HepG2 (cell line): ENCODE measurements around the gene GRB2. TPM values are rescaled to one million over a fixed set of nuclear protein-coding genes. Genes with fewer than 3 reads are reported as not detected.
A peak's percentile ranks its signal among the peaks of the same experiment; 100 is the strongest.

Experiments
- ATF7 ChIP-seq, 2 experiments: fragments of 450-650 bp in 1 of 2; sonication (generic) in 1 of 2; formaldehyde crosslinking in 1 of 2; IDR thresholded peaks; 2 replicates each; pipeline versions ENCODE4 v1.4.0 to v1.6.1; 2016 to 2020; ENCODE audit warnings: antibody characterized with exemption in 1 of 2, mild to moderate bottlenecking in 1 of 2, missing genetic modification reagents in 1 of 2
- E2F2 ChIP-seq: sonication (generic); formaldehyde crosslinking; IDR thresholded peaks from 2 replicates; pipeline ENCODE4 v1.4.0; 2020; ENCODE audit warnings: missing genetic modification reagents, borderline replicate concordance
- HES4 ChIP-seq: sonication (generic); formaldehyde crosslinking; IDR thresholded peaks from 2 replicates; pipeline ENCODE4 v1.9.0; 2021; ENCODE audit warnings: mild to moderate bottlenecking, missing genetic modification reagents, borderline replicate concordance
- HOXD1 ChIP-seq: sonication (generic); formaldehyde crosslinking; IDR thresholded peaks from 2 replicates; pipeline ENCODE4 v1.5.0; 2020; ENCODE audit warnings: missing genetic modification reagents
- KAT2B ChIP-seq: fragments of 150-350 bp; IDR thresholded peaks from 2 replicates; pipeline ENCODE4 v1.6.1; 2014; ENCODE audit warnings: low read depth, low read length, borderline replicate concordance
- LRRFIP1 ChIP-seq: sonication (generic); formaldehyde crosslinking; conservative IDR thresholded peaks from 2 replicates; pipeline ENCODE4 v1.4.0; 2020; ENCODE audit warnings: missing genetic modification reagents
- MEIS2 ChIP-seq: sonication (generic); formaldehyde crosslinking; IDR thresholded peaks from 2 replicates; pipeline ENCODE4 v1.9.0; 2021; ENCODE audit warnings: mild to moderate bottlenecking, missing genetic modification reagents
- MIER3 ChIP-seq: IDR thresholded peaks from 2 replicates; pipeline ENCODE4 v1.6.1; 2016; ENCODE audit warnings: missing compliant biosample characterization, borderline replicate concordance
- MLX ChIP-seq: IDR thresholded peaks from 2 replicates; pipeline ENCODE4 v1.6.1; 2016
- MTA1 ChIP-seq: sonication (generic); formaldehyde crosslinking; IDR thresholded peaks from 2 replicates; pipeline ENCODE4 v1.4.0; 2020; ENCODE audit warnings: missing genetic modification reagents, mild to moderate bottlenecking, borderline replicate concordance
- PITX1 ChIP-seq: sonication (generic); formaldehyde crosslinking; IDR thresholded peaks from 2 replicates; pipeline ENCODE4 v1.5.1; 2020; ENCODE audit warnings: mild to moderate bottlenecking, missing genetic modification reagents
- XBP1 ChIP-seq: sonication (generic); formaldehyde crosslinking; IDR thresholded peaks from 2 replicates; pipeline ENCODE4 v1.5.0; 2020; ENCODE audit warnings: missing genetic modification reagents
- ZFP36L1 ChIP-seq: sonication (generic); formaldehyde crosslinking; IDR thresholded peaks from 2 replicates; pipeline ENCODE4 v1.8.0; 2022; ENCODE audit warnings: mild to moderate bottlenecking, missing genetic modification reagents, moderate library complexity
- ZFP37 ChIP-seq: sonication (generic); formaldehyde crosslinking; IDR thresholded peaks from 2 replicates; pipeline ENCODE4 v1.4.0; 2020; ENCODE audit warnings: missing genetic modification reagents, borderline replicate concordance
- ZNF224 ChIP-seq: sonication (generic); formaldehyde crosslinking; IDR thresholded peaks from 2 replicates; pipeline ENCODE4 v1.5.0; 2020; ENCODE audit warnings: mild to moderate bottlenecking, missing genetic modification reagents
- ZNF329 ChIP-seq: sonication (generic); formaldehyde crosslinking; IDR thresholded peaks from 2 replicates; pipeline ENCODE4 v1.9.0; 2021; ENCODE audit warnings: low read depth, mild to moderate bottlenecking, missing genetic modification reagents
- ZNF382 ChIP-seq: sonication (generic); formaldehyde crosslinking; IDR thresholded peaks from 2 replicates; pipeline ENCODE4 v1.5.0; 2020; ENCODE audit warnings: missing genetic modification reagents, mild to moderate bottlenecking, borderline replicate concordance
- ZNF484 ChIP-seq: sonication (generic); formaldehyde crosslinking; IDR thresholded peaks from 2 replicates; pipeline ENCODE4 v1.5.1; 2020; ENCODE audit warnings: mild to moderate bottlenecking, low read depth, missing genetic modification reagents, borderline replicate concordance
- ZNF737 ChIP-seq: sonication (generic); formaldehyde crosslinking; IDR thresholded peaks from 2 replicates; pipeline ENCODE4 v1.5.0; 2020; ENCODE audit warnings: missing genetic modification reagents, mild to moderate bottlenecking, borderline replicate concordance
- ZNF761 ChIP-seq: sonication (generic); formaldehyde crosslinking; conservative IDR thresholded peaks from 2 replicates; pipeline ENCODE4 v1.4.0; 2020; ENCODE audit warnings: mild to moderate bottlenecking, missing genetic modification reagents
- ZNF841 ChIP-seq: sonication (generic); formaldehyde crosslinking; IDR thresholded peaks from 2 replicates; pipeline ENCODE4 v1.8.1; 2023; ENCODE audit warnings: missing genetic modification reagents, borderline replicate concordance
- polyA plus RNA-seq, 8 experiments: library from polyadenylated mRNA; depleted of rRNA in 3 of 8; stranded (reverse) in 7 of 8; unstranded in 1 of 8; fragments of >200 nt; fragmentation: Illumina TruSeq in 4 of 8; extraction: Trizol in 4 of 8; gene quantifications; 2 replicates each; pipeline versions ENCODE4 v1.2.1 to v1.2.3, GENCODE V29; 2011 to 2016; ENCODE audit warnings: low read depth in 4 of 8, missing spikeins in 1 of 8, mixed read lengths in 1 of 8; ENCODE audit not compliant: insufficient read depth in 1 of 8
- total RNA-seq, 5 experiments: library from RNA; depleted of rRNA; stranded (reverse); fragments of >200 nt; fragmentation: Illumina TruSeq; extraction: Trizol; gene quantifications; 2 replicates each; pipeline ENCODE4 v1.2.3, GENCODE V29; 2016; ENCODE audit warnings: low read depth in 1 of 5
- TF ChIP-seq, protein P1 (sequence below): IDR thresholded peaks from 2 replicates; pipeline ENCODE4 v1.6.1; 2018; ENCODE audit warnings: missing genetic modification reagents, mild to moderate bottlenecking, missing compliant biosample characterization
- TF ChIP-seq, protein P2 (sequence below): sonication (generic); formaldehyde crosslinking; IDR thresholded peaks from 2 replicates; pipeline ENCODE4 v1.4.0; 2020; ENCODE audit warnings: missing genetic modification reagents

Gene GRB2
- total and polyA plus RNA-seq, 2 of the 13 experiments (the other 11 are each of a cell fraction or from before 2014, with no cell fraction given), result 84.6 to 92.3 TPM

- TF ChIP-seq, protein P1, sequence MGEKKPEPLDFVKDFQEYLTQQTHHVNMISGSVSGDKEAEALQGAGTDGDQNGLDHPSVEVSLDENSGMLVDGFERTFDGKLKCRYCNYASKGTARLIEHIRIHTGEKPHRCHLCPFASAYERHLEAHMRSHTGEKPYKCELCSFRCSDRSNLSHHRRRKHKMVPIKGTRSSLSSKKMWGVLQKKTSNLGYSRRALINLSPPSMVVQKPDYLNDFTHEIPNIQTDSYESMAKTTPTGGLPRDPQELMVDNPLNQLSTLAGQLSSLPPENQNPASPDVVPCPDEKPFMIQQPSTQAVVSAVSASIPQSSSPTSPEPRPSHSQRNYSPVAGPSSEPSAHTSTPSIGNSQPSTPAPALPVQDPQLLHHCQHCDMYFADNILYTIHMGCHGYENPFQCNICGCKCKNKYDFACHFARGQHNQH, result peak; percentile 37; the same call in 1 of the 2 replicates
- no peak for TF ChIP-seq MIER3 (CRISPR knock-in tag)
- no peak; the same call in 1 of the 2 replicates for TF ChIP-seq E2F2 (CRISPR knock-in tag)
- no peak for TF ChIP-seq LRRFIP1 (CRISPR knock-in tag)
- TF ChIP-seq ZNF224 (CRISPR knock-in tag), result no peak
- TF ChIP-seq ZNF329 (CRISPR knock-in tag), result peak; percentile 86
- peak; percentile 28; the same call in 1 of the 2 replicates for TF ChIP-seq HOXD1
- TF ChIP-seq, protein P2, sequence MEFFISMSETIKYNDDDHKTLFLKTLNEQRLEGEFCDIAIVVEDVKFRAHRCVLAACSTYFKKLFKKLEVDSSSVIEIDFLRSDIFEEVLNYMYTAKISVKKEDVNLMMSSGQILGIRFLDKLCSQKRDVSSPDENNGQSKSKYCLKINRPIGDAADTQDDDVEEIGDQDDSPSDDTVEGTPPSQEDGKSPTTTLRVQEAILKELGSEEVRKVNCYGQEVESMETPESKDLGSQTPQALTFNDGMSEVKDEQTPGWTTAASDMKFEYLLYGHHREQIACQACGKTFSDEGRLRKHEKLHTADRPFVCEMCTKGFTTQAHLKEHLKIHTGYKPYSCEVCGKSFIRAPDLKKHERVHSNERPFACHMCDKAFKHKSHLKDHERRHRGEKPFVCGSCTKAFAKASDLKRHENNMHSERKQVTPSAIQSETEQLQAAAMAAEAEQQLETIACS (CRISPR knock-in tag), result no peak; the same call in 1 of the 2 replicates
- no peak for TF ChIP-seq ATF7 (IDR thresholded peaks at IDR 0.05)
- peak; percentile 61; the same call in 1 of the 2 replicates for TF ChIP-seq ATF7 (CRISPR knock-in tag; IDR thresholded peaks at IDR 0.05)
- no peak for TF ChIP-seq ZNF484 (CRISPR knock-in tag)
- no peak for TF ChIP-seq ZNF382 (CRISPR knock-in tag)
- TF ChIP-seq MEIS2 (CRISPR knock-in tag), result peak; percentile 51; the same call in 1 of the 2 replicates
- no peak for TF ChIP-seq ZNF841 (CRISPR knock-in tag)
- TF ChIP-seq HES4 (CRISPR knock-in tag), result no peak
- TF ChIP-seq PITX1 (CRISPR knock-in tag), result peak; percentile 46; the same call in 1 of the 2 replicates
- TF ChIP-seq ZFP37 (CRISPR knock-in tag), result no peak
- TF ChIP-seq KAT2B, result no peak
- TF ChIP-seq ZFP36L1 (CRISPR knock-in tag), result peak; percentile 67; the same call in 1 of the 2 replicates
- TF ChIP-seq MTA1 (CRISPR knock-in tag), result peak; percentile 66; the same call in 1 of the 2 replicates
- no peak for TF ChIP-seq ZNF737 (CRISPR knock-in tag)
- TF ChIP-seq XBP1 (CRISPR knock-in tag), result no peak
- no peak for TF ChIP-seq MLX
- TF ChIP-seq ZNF761 (CRISPR knock-in tag), result peak; percentile 72; the same call in 1 of the 2 replicates
Observed at GRCh38 chr17:75271233-75271954, 134.1 kb downstream of the GRB2 start (continued).
